ENCODE results near the gene SFN.
A peak's percentile ranks its signal among the peaks of the same experiment; 100 is the strongest.
"Not testable (repeated sequence)": the region's sequence is repeated elsewhere in the genome, so short reads cannot be mapped to it uniquely, and the experiment has no call there.

Gene SFN

GRCh38 chr1:26864610-26865480 lies 1.9 kb downstream of the SFN start:
- DNase-seq (ENCODE audit: low read depth in 2 of 2): peak; percentile 89 to 91

GRCh38 chr1:26873097-26873496 lies 10.1 kb downstream of the SFN start:
- DNase-seq (ENCODE audit: low read depth in 2 of 2): not testable (repeated sequence)

GRCh38 chr1:26874896-26875295 lies 11.9 kb downstream of the SFN start:
- no peak for DNase-seq (ENCODE audit: low read depth in 2 of 2)

GRCh38 chr1:26877326-26877725 lies 14.4 kb downstream of the SFN start:
- no peak for DNase-seq (ENCODE audit: low read depth in 2 of 2)

- no peak for DNase-seq (ENCODE audit: low read depth in 2 of 2)
Observed at GRCh38 chr1:26879793-26880192, 16.8 kb downstream of the SFN start.

- not testable (repeated sequence) for DNase-seq (ENCODE audit: low read depth in 2 of 2)
Observed at GRCh38 chr1:26881611-26882010, 18.7 kb downstream of the SFN start.

- no peak for DNase-seq (ENCODE audit: low read depth in 2 of 2)
Observed at GRCh38 chr1:26882696-26883463, 19.9 kb downstream of the SFN start.

GRCh38 chr1:26887125-26887524 lies 24.2 kb downstream of the SFN start:
- no peak for DNase-seq (ENCODE audit: low read depth in 2 of 2)

- DNase-seq (ENCODE audit: low read depth in 2 of 2): no peak
Observed at GRCh38 chr1:26888231-26888630, 25.3 kb downstream of the SFN start.

GRCh38 chr1:26889551-26890466 lies 26.9 kb downstream of the SFN start, which contains the start of gene GPN2:
TSS of gene GPN2 (minus strand) at chr1:26890283. CDS start at chr1:26890096, 187 bp downstream.
- peak; percentile 71 to 72 for DNase-seq (ENCODE audit: low read depth in 2 of 2)

- no peak for DNase-seq (ENCODE audit: low read depth in 2 of 2)
Observed at GRCh38 chr1:26890467-26890796, 27.5 kb downstream of the SFN start.

GRCh38 chr1:26894263-26894662 lies 31.3 kb downstream of the SFN start:
- DNase-seq (ENCODE audit: low read depth in 2 of 2): no peak

- DNase-seq (ENCODE audit: low read depth in 2 of 2): no peak
Observed at GRCh38 chr1:26897351-26897750, 34.4 kb downstream of the SFN start.

GRCh38 chr1:26900001-26900814 lies 37.3 kb downstream of the SFN start, which contains the start of gene GPATCH3:
TSS of gene GPATCH3 (minus strand) at chr1:26900467. CDS start at chr1:26900442, 25 bp downstream.
- peak; percentile 74 to 88 for DNase-seq (ENCODE audit: low read depth in 2 of 2)

GRCh38 chr1:26900815-26901511 lies 38.0 kb downstream of the SFN start:
- DNase-seq (ENCODE audit: low read depth in 2 of 2): no peak

- DNase-seq (ENCODE audit: low read depth in 2 of 2): no peak
Observed at GRCh38 chr1:26907071-26907917, 44.3 kb downstream of the SFN start.

- no peak for DNase-seq (ENCODE audit: low read depth in 2 of 2)
Observed at GRCh38 chr1:26909951-26910342, 47.0 kb downstream of the SFN start.

GRCh38 chr1:26910343-26911160 lies 47.6 kb downstream of the SFN start:
- DNase-seq (ENCODE audit: low read depth in 2 of 2): no peak
